Lower lobe of right lung (tissue), 2 donors: ENCODE data around the gene LHPP. TPM values are rescaled to one million over a fixed set of nuclear protein-coding genes. Genes with fewer than 3 reads are reported as not detected.

Experiments used
- ATAC-seq, 2 donors: fragments of 200-7000 bp; cut with Tn5 transposase; one replicate each; pipeline ENCODE4 v1.9.1; 2020 to 2022; ENCODE audit warnings: mild to moderate bottlenecking in 2 of 2, moderate library complexity in 2 of 2
- DNase-seq: peaks from one replicate; pipeline ENCODE4 v3.0.0-alpha.2; 2020
- H3K27ac ChIP-seq: fragments of 200-600 bp; one replicate; pipeline ENCODE4 v1.8.0; 2022
- H3K27me3 ChIP-seq: fragments of 200-600 bp; one replicate; pipeline ENCODE4 v1.8.0; 2022; ENCODE audit warnings: low read depth
- H3K36me3 ChIP-seq: fragments of 200-600 bp; one replicate; pipeline ENCODE4 v1.8.0; 2022; ENCODE audit warnings: mild to moderate bottlenecking
- H3K4me1 ChIP-seq: fragments of 200-600 bp; one replicate; pipeline ENCODE4 v1.8.0; 2022
- H3K4me3 ChIP-seq: fragments of 200-600 bp; one replicate; pipeline ENCODE4 v1.8.0; 2022; ENCODE audit warnings: mild to moderate bottlenecking
- H3K9me3 ChIP-seq: fragments of 200-600 bp; one replicate; pipeline ENCODE4 v1.8.0; 2022
- intact Hi-C: fragments of 100-400 bp; cut with DNase I; formaldehyde crosslinking; loops from one replicate; pipeline ENCODE4 v1.11.0; 2022
- total RNA-seq: library from RNA; stranded (reverse); fragmentation: NEBNext Ultra II Directional; extraction: Animal tissue kit (Norgen Biotek cat#: 25700); gene quantifications from one replicate; pipeline ENCODE4 v1.2.1, GENCODE V29; 2021
- TF ChIP-seq, protein P1 (sequence below): fragments of 200-600 bp; IDR thresholded peaks from one replicate; pipeline ENCODE4 v1.8.0; 2022; ENCODE audit warnings: antibody characterized with exemption, mild to moderate bottlenecking
- donor health status: DM: no; HTN: yes; CAD: no; lungs with severe emphysema.

LHPP gene
- total RNA-seq, 1 donor from 2014 or later: 17.8 TPM

DNA sequence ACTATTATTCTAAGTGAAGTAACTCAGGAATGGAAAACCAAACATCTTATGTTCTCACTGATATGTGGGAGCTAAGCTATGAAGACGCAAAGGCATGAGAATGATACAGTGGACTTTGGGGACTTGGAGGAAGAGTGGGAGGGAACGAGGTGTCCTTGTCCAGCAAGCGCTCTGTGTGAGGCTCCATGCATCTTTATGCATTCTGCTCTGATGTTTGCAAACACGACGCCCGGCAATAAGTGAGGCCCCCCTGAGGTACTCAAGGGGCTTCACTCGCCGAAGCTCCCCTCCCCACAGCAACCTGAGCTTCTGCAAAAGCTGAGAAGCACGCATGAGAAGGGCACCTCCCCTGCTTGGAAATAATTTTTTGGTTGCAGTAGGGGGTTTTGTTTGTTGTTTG, 103.3 kb downstream of the LHPP start:
- TF ChIP-seq, protein P1, sequence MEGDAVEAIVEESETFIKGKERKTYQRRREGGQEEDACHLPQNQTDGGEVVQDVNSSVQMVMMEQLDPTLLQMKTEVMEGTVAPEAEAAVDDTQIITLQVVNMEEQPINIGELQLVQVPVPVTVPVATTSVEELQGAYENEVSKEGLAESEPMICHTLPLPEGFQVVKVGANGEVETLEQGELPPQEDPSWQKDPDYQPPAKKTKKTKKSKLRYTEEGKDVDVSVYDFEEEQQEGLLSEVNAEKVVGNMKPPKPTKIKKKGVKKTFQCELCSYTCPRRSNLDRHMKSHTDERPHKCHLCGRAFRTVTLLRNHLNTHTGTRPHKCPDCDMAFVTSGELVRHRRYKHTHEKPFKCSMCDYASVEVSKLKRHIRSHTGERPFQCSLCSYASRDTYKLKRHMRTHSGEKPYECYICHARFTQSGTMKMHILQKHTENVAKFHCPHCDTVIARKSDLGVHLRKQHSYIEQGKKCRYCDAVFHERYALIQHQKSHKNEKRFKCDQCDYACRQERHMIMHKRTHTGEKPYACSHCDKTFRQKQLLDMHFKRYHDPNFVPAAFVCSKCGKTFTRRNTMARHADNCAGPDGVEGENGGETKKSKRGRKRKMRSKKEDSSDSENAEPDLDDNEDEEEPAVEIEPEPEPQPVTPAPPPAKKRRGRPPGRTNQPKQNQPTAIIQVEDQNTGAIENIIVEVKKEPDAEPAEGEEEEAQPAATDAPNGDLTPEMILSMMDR: no peak
- Histone ChIP-seq H3K9me3 (no peaks in the 10 kb centered on the region), H3K4me3 (no peak overlapping the region), H3K27ac (no peak overlapping the region), H3K36me3 (no peaks in the 10 kb centered on the region), H3K4me1 (peaks cover 3% of the 10 kb centered on the region), H3K27me3 (no peaks in the 10 kb centered on the region)
- ATAC-seq (no peak), DNase-seq (no peak)
- intact Hi-C loops: no loop called here

DNA sequence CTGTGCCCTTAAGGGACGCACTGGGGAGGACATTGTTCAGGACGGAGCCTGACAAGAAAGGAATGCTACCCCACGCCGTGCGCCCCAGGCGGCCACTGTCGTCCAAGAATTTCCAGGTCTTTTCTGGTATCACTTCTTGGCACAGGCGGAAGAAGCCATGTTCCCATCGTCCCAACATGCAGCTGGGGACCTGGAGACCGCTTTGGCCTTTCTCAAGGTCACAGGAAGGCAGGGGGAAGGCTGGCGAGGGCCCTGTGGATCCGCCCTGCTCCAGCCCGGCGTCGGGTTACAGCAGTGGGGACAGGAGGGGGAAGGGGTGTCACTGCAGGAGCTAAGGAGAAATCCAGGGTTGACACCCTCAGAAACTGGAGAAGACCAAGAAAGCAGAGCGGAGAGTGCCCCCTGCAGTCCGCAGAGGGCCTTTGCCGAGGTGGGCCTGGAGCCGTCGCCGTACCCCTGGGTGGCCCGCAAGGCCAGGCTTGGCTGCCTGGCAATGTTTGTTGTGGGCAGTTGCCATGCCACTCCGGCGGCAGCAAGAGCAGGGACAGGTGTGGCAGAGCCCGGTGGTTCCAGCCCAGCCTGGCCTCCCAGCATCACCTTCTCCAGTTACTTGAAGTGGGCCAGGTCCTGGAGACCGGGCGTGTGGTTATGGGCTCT, 104.1 kb downstream of the LHPP start:
- Histone ChIP-seq H3K4me1 (no peaks in the 10 kb centered on the region), H3K9me3 (no peaks in the 10 kb centered on the region), H3K27ac (no peak overlapping the region), H3K4me3 (no peak overlapping the region), H3K27me3 (no peaks in the 10 kb centered on the region), H3K36me3 (no peaks in the 10 kb centered on the region)
- intact Hi-C loops: no loop called here
- ATAC-seq (peak; percentile 95 to 97), DNase-seq (peak; percentile 81)
- TF ChIP-seq, protein P1: peak; percentile 42

DNA sequence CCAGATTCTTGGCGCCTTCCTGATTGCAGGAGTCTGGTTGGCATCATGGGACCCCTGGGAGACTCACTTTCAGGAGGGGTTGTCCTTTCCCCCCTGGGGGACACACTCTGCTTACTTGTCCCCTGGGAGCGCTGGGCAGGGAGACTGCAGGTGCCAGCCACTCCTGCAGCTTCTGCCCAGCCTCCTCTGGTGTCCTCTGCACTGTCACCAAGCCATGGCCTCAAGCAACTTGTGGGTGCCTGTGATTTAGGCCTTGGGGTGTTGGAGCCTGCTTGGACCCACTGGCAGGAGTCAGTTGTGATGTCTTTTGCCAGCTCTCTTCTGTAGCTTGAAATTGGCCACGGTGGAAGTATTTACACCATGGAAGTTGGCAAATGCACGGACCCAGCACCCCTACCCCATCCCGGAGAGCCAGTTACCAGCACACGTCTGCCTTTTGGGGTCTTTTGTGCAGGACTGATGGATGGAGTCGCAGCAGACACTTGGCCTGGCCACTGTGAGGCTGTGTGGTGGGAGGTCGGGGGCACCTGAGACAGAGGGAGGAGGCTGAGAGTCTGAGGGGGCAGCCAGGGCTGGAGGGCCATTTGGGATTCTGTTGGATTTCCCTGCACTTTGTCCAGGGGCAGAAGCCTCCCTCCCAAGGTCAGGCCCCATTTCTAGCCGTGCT, 104.7 kb downstream of the LHPP start:
- Histone ChIP-seq H3K27me3 (no peaks in the 10 kb centered on the region), H3K9me3 (no peaks in the 10 kb centered on the region), H3K4me1 (no peaks in the 10 kb centered on the region), H3K36me3 (no peaks in the 10 kb centered on the region), H3K4me3 (no peak overlapping the region), H3K27ac (no peak overlapping the region)
- intact Hi-C loops: no loop called here
- TF ChIP-seq, protein P1: no peak
- DNase-seq (peak; percentile 20), ATAC-seq (no peak)

DNA sequence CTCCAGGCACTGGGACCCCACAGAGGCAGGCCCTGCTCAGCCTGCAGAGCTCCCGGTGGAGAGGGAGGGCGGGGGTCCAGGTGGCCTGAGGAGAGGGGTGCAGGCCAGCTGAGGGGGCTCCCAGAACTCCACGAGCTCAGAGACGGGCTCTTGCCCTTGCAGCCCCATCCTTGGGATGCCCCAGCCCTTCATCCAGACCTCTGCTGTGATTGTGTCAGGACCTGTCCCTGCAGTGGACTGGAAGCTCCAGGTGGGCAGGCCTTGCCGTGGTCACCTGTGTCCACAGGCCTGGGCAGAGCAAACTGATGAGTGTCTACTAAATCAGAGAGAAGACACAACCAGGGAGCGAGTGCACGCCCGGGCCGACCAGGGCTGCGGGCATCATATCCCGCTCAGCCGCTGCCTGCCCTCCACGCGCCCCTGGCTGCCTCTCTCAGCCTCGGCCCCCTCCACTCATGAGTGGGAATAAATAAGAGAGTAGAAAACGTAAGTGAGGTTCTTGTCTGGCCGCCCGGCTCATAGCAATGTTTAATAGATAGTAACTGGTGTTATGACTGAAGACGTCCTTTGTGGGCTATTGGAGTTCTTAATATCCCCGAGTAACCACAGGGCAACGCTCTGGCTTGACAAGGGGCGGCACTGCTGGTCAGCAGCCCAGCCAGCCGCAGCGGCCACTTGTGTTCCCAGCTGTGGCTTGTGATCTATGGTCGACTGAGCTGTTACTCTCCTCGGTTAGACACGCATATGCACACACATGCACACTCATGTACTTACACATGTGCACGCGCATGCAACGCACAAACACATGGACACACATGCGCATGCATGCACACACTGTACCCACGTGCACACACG, 105.6 kb downstream of the LHPP start:
- Histone ChIP-seq H3K4me3 (no peak overlapping the region), H3K9me3 (no peaks in the 10 kb centered on the region), H3K36me3 (no peaks in the 10 kb centered on the region), H3K27ac (no peak overlapping the region), H3K27me3 (no peaks in the 10 kb centered on the region), H3K4me1 (no peaks in the 10 kb centered on the region)
- TF ChIP-seq, protein P1: no peak
- intact Hi-C loops: no loop called here
- DNase-seq: peak; percentile 17
- ATAC-seq: no peak

DNA sequence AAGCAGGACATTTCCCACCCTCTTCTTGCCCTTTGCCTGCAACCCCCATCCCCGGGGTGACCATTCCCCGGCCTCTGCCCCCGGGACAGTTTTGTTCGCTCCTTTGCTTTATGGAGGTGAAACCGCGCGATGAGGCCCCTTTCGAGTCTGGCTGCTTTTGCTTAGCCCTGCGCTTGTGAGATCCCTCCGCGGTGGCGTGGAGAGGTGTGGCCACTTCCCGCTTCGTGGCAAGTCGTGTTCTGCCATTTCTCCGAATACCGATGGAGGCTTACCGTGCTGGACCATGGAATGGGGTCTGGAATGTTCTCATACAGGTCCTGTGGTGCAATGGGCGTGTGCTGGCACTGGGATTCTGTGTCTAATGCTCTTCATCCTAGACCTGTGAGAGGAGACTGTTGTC, 106.7 kb downstream of the LHPP start:
- intact Hi-C loops: no loop called here
- Histone ChIP-seq H3K27me3 (no peaks in the 10 kb centered on the region), H3K27ac (no peak overlapping the region), H3K9me3 (no peaks in the 10 kb centered on the region), H3K4me1 (no peaks in the 10 kb centered on the region), H3K4me3 (no peak overlapping the region), H3K36me3 (no peaks in the 10 kb centered on the region)
- TF ChIP-seq, protein P1: no peak
- ATAC-seq (no peak), DNase-seq (peak; percentile 24)
